Osteoblast (primary cell): Measurements from ENCODE around the gene AKAP10. TPM values are rescaled to one million over a fixed set of nuclear protein-coding genes. Genes with fewer than 3 reads are reported as not detected.

Experiments used
- DNase-seq: peaks from one replicate; pipeline ENCODE4 v3.0.0; 2011; ENCODE audit warnings: low spot score, mixed read lengths; ENCODE audit not compliant: insufficient read length; ENCODE audit errors: missing footprints
- H2AFZ ChIP-seq: 2 replicates; pipeline ENCODE4 v1.6.0; 2011; ENCODE audit warnings: mild to moderate bottlenecking, low read length
- H3K27ac ChIP-seq: 2 replicates; pipeline ENCODE4 v1.5.1; 2011; ENCODE audit warnings: mild to moderate bottlenecking, low read depth, low read length, moderate library complexity
- H3K27me3 ChIP-seq: 2 replicates; pipeline ENCODE4 v1.6.0; 2012; ENCODE audit warnings: mild to moderate bottlenecking, control low read depth, inconsistent platforms, low read length, moderate library complexity; ENCODE audit not compliant: insufficient read depth
- H3K36me3 ChIP-seq: 2 replicates; pipeline ENCODE4 v1.5.1; 2011; ENCODE audit warnings: mild to moderate bottlenecking, low read length, control low read depth, moderate library complexity; ENCODE audit not compliant: insufficient read depth
- H3K4me1 ChIP-seq: 2 replicates; pipeline ENCODE4 v1.5.1; 2011; ENCODE audit warnings: mild to moderate bottlenecking, low read length, control low read depth, moderate library complexity; ENCODE audit not compliant: insufficient read depth
- H3K4me2 ChIP-seq: 2 replicates; pipeline ENCODE4 v1.6.0; 2011; ENCODE audit warnings: mild to moderate bottlenecking, low read length; ENCODE audit not compliant: insufficient read depth
- H3K4me3 ChIP-seq: fragments of 200-600 bp; sonication (generic); 3 replicates; pipeline ENCODE4 v1.5.1; 2012; ENCODE audit warnings: mild to moderate bottlenecking, low read length, inconsistent platforms; ENCODE audit not compliant: insufficient read depth
- H3K79me2 ChIP-seq: 2 replicates; pipeline ENCODE4 v1.6.0; 2012; ENCODE audit warnings: mild to moderate bottlenecking, low read length, control low read depth, inconsistent platforms; ENCODE audit not compliant: insufficient read depth
- H3K9me3 ChIP-seq: 2 replicates; pipeline ENCODE4 v1.5.1; 2011; ENCODE audit warnings: low read depth, low read length, control low read depth
- H4K20me1 ChIP-seq: 2 replicates; pipeline ENCODE4 v1.6.0; 2012; ENCODE audit warnings: mild to moderate bottlenecking, low read length, control low read depth; ENCODE audit not compliant: insufficient read depth
- total RNA-seq: library from RNA; depleted of rRNA; stranded (reverse); fragments of >200 nt; gene quantifications from 2 replicates; pipeline ENCODE4 v1.2.3, GENCODE V29; 2012
- TF ChIP-seq, protein P1 (sequence below): IDR thresholded peaks from 2 replicates; pipeline ENCODE4 v1.5.1; 2011; ENCODE audit warnings: mild to moderate bottlenecking, low read depth, low read length, moderate library complexity; ENCODE audit errors: extremely low read depth

AKAP10 gene
- total RNA-seq, 1 donor = 27.5 TPM

DNA sequence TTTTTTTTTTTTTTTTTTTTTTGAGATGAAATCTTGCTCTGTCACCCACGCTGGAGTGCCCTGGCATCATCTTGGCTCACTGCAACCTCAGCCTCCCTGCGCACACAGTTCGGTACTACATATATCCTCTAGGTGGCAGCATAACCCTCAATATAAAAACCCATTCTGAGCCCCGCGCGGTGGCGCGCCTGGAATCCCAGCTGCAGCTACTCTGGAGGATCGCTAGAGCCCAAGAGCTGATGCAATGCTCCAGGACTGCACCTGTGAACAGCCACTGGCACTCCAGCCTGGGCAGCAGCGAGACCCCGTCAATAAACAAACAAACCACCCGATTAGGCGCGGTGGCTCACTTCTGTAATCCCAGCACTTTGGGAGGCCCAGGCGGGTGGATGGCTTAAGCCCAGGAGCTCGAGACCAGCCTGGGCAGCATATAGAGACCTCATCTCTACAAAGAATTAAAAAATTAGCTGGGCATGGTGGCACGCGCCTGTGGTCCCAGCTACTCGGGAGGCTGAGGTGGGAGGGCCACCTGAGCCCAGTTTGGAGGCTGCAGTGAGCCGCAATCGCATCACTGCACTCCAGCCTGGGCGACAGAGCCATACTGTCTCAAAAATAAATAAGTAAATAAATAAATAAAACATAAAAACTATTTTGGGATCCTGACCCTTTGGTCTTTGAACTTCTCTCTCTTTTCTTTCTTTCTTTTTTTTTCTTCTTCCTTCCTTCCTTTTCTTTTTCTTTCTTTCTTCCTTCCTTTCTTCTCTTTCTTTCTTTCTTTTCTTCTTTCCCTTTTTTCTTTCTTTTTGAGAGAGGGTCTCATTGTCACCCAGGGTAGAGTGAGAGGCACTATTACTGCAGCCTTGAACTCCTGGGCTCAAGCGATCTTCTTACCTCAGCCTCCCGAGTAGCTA is 15.4 kb upstream of the AKAP10 start:
- H3K79me2 ChIP-seq = no peaks in the 10 kb centered on the region
- TF ChIP-seq, protein P1, sequence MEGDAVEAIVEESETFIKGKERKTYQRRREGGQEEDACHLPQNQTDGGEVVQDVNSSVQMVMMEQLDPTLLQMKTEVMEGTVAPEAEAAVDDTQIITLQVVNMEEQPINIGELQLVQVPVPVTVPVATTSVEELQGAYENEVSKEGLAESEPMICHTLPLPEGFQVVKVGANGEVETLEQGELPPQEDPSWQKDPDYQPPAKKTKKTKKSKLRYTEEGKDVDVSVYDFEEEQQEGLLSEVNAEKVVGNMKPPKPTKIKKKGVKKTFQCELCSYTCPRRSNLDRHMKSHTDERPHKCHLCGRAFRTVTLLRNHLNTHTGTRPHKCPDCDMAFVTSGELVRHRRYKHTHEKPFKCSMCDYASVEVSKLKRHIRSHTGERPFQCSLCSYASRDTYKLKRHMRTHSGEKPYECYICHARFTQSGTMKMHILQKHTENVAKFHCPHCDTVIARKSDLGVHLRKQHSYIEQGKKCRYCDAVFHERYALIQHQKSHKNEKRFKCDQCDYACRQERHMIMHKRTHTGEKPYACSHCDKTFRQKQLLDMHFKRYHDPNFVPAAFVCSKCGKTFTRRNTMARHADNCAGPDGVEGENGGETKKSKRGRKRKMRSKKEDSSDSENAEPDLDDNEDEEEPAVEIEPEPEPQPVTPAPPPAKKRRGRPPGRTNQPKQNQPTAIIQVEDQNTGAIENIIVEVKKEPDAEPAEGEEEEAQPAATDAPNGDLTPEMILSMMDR = peak; percentile 73
- H3K4me2 ChIP-seq = peak overlapping the region; percentile 43
- H4K20me1 ChIP-seq = no peaks in the 10 kb centered on the region
- H3K4me1 ChIP-seq = no peaks in the 10 kb centered on the region
- H3K9me3 ChIP-seq = no peaks in the 10 kb centered on the region
- H3K27ac ChIP-seq = no peak overlapping the region
- H3K36me3 ChIP-seq = no peaks in the 10 kb centered on the region
- H2AFZ ChIP-seq = peak overlapping the region; percentile 41
- H3K4me3 ChIP-seq = no peak overlapping the region
- peaks cover 3% of the 10 kb centered on the region for H3K27me3 ChIP-seq
- DNase-seq = peak; percentile 91

DNA sequence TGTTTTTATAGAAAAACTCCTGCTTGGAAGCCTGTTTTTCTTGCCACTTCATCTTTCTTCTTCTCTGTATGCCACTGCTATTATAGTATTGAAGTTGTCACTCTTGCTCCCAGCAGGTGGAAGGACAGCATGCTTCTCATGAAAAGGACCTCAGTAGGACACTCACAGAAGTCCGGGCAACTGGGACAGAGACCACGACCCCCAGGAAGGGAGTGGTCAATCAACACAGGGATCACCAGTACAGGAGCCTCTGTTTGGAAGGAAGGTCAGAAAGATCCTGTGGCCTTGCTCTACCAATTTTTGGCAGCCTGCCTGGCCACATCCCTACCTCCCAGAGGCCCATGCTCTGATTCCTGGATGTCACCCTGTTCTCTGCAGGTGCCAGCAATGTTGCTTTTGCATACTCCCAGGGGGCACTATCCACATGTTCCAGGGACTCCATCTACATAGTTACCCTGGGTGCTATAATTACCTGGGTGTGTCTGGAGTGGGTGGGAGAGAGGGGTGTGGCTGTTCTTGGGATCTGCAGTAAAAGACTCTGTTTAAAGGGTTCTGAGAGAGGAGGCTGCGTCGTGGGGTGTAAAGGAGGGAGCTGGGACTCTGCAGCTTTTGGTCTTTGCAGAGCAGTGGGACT is 13.7 kb upstream of the AKAP10 start:
- H4K20me1 ChIP-seq = no peaks in the 10 kb centered on the region
- no peaks in the 10 kb centered on the region for H3K9me3 ChIP-seq
- no peak overlapping the region for H3K4me2 ChIP-seq
- H3K27ac ChIP-seq = no peak overlapping the region
- no peak overlapping the region for H2AFZ ChIP-seq
- H3K27me3 ChIP-seq = peaks cover under 1% of the 10 kb centered on the region
- no peak for DNase-seq
- TF ChIP-seq, protein P1 = no peak
- no peak overlapping the region for H3K4me3 ChIP-seq
- H3K36me3 ChIP-seq = no peaks in the 10 kb centered on the region
- no peaks in the 10 kb centered on the region for H3K4me1 ChIP-seq
- no peaks in the 10 kb centered on the region for H3K79me2 ChIP-seq

DNA sequence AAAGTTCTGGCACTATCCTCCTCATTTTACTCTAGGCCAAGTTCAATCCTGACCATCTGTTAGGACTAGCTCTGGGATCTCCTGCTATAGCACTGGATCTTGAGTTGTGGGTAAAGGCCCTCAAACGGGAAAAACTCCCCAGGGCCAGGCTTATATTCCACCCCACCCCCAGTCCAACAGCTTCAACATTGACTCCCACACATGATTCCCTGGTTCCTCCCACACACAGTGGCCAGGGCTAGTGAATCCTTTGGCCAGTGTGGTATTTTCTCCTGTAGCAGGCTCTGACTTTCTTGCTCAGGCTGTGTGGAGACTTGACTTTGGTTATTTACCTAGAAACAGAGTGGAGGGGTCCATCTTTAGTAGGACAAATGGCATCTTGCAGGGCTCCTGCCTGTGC is 10.3 kb upstream of the AKAP10 start:
- H3K79me2 ChIP-seq = no peaks in the 10 kb centered on the region
- no peaks in the 10 kb centered on the region for H3K27me3 ChIP-seq
- no peaks in the 10 kb centered on the region for H3K4me1 ChIP-seq
- H3K4me3 ChIP-seq = no peak overlapping the region
- H3K9me3 ChIP-seq = no peaks in the 10 kb centered on the region
- H3K36me3 ChIP-seq = no peaks in the 10 kb centered on the region
- TF ChIP-seq, protein P1 = no peak
- H4K20me1 ChIP-seq = no peaks in the 10 kb centered on the region
- H2AFZ ChIP-seq = peak overlapping the region; percentile 75
- H3K4me2 ChIP-seq = no peak overlapping the region
- DNase-seq = no peak
- no peak overlapping the region for H3K27ac ChIP-seq
